Measurements from ENCODE around the gene ZBTB14. TPM values are rescaled to one million over a fixed set of nuclear protein-coding genes. Genes with fewer than 3 reads are reported as not detected.

The ZBTB14 gene
- total RNA-seq, 2 experiments from 2014 or later: 19.3 to 19.6 TPM

- Mint-ChIP-seq H3K27ac (no peak overlapping the region), H3K4me1 (ENCODE audit: low read depth) (peaks cover 19% of the 10 kb centered on the region), H3K27me3 (no peaks in the 10 kb centered on the region), H3K4me3 (no peak overlapping the region), H3K36me3 (peaks cover 12% of the 10 kb centered on the region), H3K9me3 (peaks cover 5% of the 10 kb centered on the region)
- CTCF ChIA-PET: no interaction called here
- DNase-seq: no peak
- POLR2A ChIA-PET: interaction anchor here (1.0 kb wide), 1 partner anchor 47 kb away, joined by 3 read pairs; no protein-coding TSS in a partner anchor
- intact Hi-C loops (cut with micrococcal nuclease): no loop called here
Observed at GRCh38 chr18:5285326-5285725, 10.2 kb downstream of the ZBTB14 start.

DNA sequence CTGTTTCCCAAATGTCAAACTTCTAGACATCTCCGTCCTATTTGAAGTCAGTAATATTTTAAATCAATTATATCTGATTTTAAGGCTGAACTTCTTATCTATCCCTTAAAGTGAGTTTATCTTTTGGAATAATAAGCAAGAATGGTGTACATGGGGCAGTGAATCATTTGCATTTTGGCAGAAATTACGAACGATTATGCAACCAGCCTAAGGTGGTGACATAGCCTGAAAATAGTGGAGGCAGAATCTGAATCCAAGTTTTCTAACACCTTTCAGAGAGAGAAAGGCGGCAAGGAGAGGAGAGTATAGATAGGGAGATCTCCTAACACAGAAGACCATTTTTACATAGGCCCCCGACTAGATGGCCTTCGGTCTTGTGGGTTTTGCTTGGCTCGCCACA lies 10.7 kb downstream of the ZBTB14 start:
- Mint-ChIP-seq H3K4me3 (no peak overlapping the region), H3K27ac (no peak overlapping the region), H3K4me1 (ENCODE audit: low read depth) (peaks cover 17% of the 10 kb centered on the region), H3K36me3 (peaks cover 11% of the 10 kb centered on the region), H3K9me3 (peaks cover 8% of the 10 kb centered on the region), H3K27me3 (no peaks in the 10 kb centered on the region)
- POLR2A ChIA-PET: interaction anchor here (1.0 kb wide), 1 partner anchor 47 kb away, joined by 3 read pairs; no protein-coding TSS in a partner anchor
- CTCF ChIA-PET: no interaction called here
- DNase-seq: no peak
- intact Hi-C loops (cut with micrococcal nuclease): no loop called here

DNA sequence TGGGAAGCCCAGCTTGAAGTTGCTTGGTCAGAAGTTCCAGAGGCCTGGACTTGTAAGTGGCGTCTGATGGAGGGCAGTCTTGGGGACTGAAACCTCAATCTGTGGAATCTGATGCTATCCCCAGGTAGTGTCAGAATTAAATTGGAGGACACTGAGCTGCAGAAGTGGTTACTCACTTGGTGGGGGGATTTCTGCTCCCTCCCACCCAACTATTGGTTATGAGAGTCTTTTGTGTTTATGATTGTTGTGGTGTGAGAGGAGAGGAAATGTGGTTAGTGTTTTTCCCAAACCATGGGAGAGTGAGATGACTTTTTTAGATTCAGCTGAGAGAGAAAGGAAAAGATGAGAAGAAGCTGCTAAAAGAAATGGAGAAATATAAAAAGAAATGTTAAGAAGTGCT lies 12.8 kb downstream of the ZBTB14 start:
- intact Hi-C loops (cut with micrococcal nuclease): no loop called here
- no peak overlapping the region for H3K4me3 Mint-ChIP-seq
- peaks cover 9% of the 10 kb centered on the region for H3K36me3 Mint-ChIP-seq
- peaks cover 20% of the 10 kb centered on the region for H3K9me3 Mint-ChIP-seq
- no peaks in the 10 kb centered on the region for H3K27me3 Mint-ChIP-seq
- no peak for DNase-seq
- ChIA-PET CTCF (no interaction called here), POLR2A (interaction anchor here (0.9 to 1.0 kb wide), 2 partner anchors 12 to 45 kb away, joined by 3 read pairs; partner anchors contain the start of gene ZBTB14)
- H3K4me1 Mint-ChIP-seq (ENCODE audit: low read depth): peaks cover 10% of the 10 kb centered on the region
- no peak overlapping the region for H3K27ac Mint-ChIP-seq

DNA sequence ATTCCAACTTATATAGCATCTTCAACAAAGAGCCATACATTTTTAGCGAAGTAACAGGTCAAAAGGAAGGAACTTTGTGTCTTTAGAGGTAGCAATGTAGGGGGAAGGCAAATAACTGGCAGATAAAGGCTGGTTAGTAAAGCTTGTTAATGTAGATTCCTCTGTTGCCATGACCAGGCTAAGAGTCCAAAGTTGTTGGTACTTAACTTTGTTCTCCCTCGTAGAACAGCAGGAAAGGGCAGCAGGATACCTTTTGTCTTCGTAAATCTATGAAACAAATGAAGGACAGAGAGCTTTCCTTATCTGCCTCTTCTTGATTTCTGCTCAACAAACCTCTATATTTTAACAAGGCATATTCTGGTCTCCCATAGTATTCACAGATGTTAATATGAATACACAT lies 18.6 kb downstream of the ZBTB14 start:
- DNase-seq: no peak
- peaks cover 1% of the 10 kb centered on the region for H3K27me3 Mint-ChIP-seq
- ChIA-PET CTCF (no interaction called here), POLR2A (no interaction called here)
- H3K27ac Mint-ChIP-seq: no peak overlapping the region
- H3K9me3 Mint-ChIP-seq: peaks cover 24% of the 10 kb centered on the region
- intact Hi-C loops (cut with micrococcal nuclease): no loop called here
- H3K36me3 Mint-ChIP-seq: peaks cover 9% of the 10 kb centered on the region
- no peaks in the 10 kb centered on the region for H3K4me1 Mint-ChIP-seq (ENCODE audit: low read depth)
- H3K4me3 Mint-ChIP-seq: no peak overlapping the region

DNA sequence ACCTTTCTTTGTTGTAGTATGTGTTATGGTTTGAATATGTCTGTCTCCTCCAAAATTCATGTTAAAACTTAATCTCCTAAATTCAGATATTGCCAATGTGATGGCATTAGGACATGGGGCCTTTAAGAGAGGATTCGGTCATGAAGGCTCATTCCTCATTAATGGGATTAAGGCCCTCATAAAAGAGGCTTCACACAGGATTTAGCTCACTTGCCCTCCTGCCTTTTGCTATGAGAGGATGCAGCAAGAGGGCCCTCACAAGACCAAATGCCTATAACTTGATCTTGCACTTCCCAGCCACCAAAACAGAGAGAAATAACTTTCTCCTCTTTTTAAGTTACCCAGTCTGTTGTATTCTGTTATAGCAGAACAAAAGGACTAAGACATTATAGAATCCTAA lies 19.7 kb downstream of the ZBTB14 start:
- H3K4me1 Mint-ChIP-seq (ENCODE audit: low read depth): no peaks in the 10 kb centered on the region
- H3K27me3 Mint-ChIP-seq: peaks cover 1% of the 10 kb centered on the region
- DNase-seq: no peak
- peaks cover 30% of the 10 kb centered on the region for H3K9me3 Mint-ChIP-seq
- intact Hi-C loops (cut with micrococcal nuclease): no loop called here
- POLR2A ChIA-PET: no interaction called here
- no peak overlapping the region for H3K27ac Mint-ChIP-seq
- H3K4me3 Mint-ChIP-seq: no peak overlapping the region
- H3K36me3 Mint-ChIP-seq: peaks cover 9% of the 10 kb centered on the region
- CTCF ChIA-PET: no interaction called here

- Mint-ChIP-seq H3K9me3 (peaks cover 42% of the 10 kb centered on the region), H3K4me1 (ENCODE audit: low read depth) (no peaks in the 10 kb centered on the region), H3K36me3 (peaks cover 5% of the 10 kb centered on the region), H3K27me3 (peaks cover 4% of the 10 kb centered on the region), H3K27ac (no peak overlapping the region), H3K4me3 (no peak overlapping the region)
- DNase-seq: no peak
- POLR2A ChIA-PET: no interaction called here
- CTCF ChIA-PET: no interaction called here
- intact Hi-C loops (cut with micrococcal nuclease): no loop called here
Observed at GRCh38 chr18:5268874-5269273, 26.7 kb downstream of the ZBTB14 start.

- Mint-ChIP-seq H3K27me3 (peaks cover 11% of the 10 kb centered on the region), H3K4me1 (ENCODE audit: low read depth) (no peaks in the 10 kb centered on the region), H3K9me3 (peaks cover 45% of the 10 kb centered on the region), H3K27ac (no peak overlapping the region), H3K36me3 (peaks cover 5% of the 10 kb centered on the region), H3K4me3 (no peak overlapping the region)
- no peak for DNase-seq
- intact Hi-C loops (cut with micrococcal nuclease): no loop called here
- ChIA-PET CTCF (no interaction called here), POLR2A (no interaction called here)
Observed at GRCh38 chr18:5266721-5267120, 28.8 kb downstream of the ZBTB14 start.

- ChIA-PET CTCF (no interaction called here), POLR2A (no interaction called here)
- Mint-ChIP-seq H3K9me3 (no peaks in the 10 kb centered on the region), H3K27me3 (peaks cover 1% of the 10 kb centered on the region), H3K4me3 (no peak overlapping the region), H3K4me1 (ENCODE audit: low read depth) (no peaks in the 10 kb centered on the region), H3K36me3 (no peaks in the 10 kb centered on the region), H3K27ac (no peak overlapping the region)
- intact Hi-C loops (cut with micrococcal nuclease): no loop called here
- DNase-seq: no peak
Observed at GRCh38 chr18:5253910-5254309, 41.6 kb downstream of the ZBTB14 start.

- Mint-ChIP-seq H3K27me3 (peaks cover 1% of the 10 kb centered on the region), H3K4me1 (ENCODE audit: low read depth) (no peaks in the 10 kb centered on the region), H3K9me3 (no peaks in the 10 kb centered on the region), H3K36me3 (peaks cover 7% of the 10 kb centered on the region), H3K27ac (no peak overlapping the region), H3K4me3 (no peak overlapping the region)
- ChIA-PET POLR2A (no interaction called here), CTCF (no interaction called here)
- no peak for DNase-seq
- intact Hi-C loops (cut with micrococcal nuclease): no loop called here
Observed at GRCh38 chr18:5251117-5251516, 44.4 kb downstream of the ZBTB14 start.

DNA sequence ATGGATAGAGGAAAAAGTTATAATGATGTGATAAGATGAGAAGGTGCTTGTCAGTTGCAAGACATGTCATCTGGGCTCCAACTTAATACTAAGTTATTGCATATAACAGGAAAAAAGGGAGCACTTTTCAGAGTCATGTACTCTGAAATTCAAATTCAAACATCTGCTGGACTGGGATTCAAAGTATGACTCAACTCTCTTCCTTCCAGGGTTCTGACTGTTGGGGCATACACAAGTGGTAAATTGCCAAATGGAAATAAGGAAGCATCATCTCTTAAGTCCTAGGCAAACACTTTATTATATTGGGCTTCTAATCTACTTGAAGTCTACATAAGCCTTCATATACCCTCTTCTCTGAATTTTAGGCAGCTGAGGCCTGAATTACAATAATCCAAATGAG lies 44.9 kb downstream of the ZBTB14 start:
- Mint-ChIP-seq H3K9me3 (no peaks in the 10 kb centered on the region), H3K36me3 (peaks cover 9% of the 10 kb centered on the region), H3K27ac (no peak overlapping the region), H3K4me1 (ENCODE audit: low read depth) (no peaks in the 10 kb centered on the region), H3K4me3 (no peak overlapping the region), H3K27me3 (peaks cover 1% of the 10 kb centered on the region)
- intact Hi-C loops (cut with micrococcal nuclease): no loop called here
- POLR2A ChIA-PET: no interaction called here
- CTCF ChIA-PET: no interaction called here
- no peak for DNase-seq

DNA sequence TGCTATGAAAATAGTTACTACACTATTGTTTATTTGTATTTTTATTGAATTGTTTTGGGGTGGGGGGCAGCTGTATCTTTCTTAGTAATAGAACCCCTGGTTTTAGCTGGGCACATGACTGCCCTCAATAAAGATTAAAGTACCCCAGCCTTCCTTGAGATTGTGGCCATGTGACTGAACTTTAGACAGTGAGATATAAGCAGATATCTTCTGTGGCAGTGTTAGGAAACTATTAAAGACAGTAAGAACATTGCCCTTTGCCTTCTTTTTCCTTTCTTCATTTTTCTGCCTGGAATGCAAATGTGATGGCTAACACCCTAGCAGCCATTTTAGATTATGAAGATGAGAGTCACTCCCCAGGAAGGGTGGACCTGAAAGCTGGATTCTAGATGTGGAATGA lies 50.6 kb downstream of the ZBTB14 start:
- H3K9me3 Mint-ChIP-seq: no peaks in the 10 kb centered on the region
- no peak overlapping the region for H3K4me3 Mint-ChIP-seq
- CTCF ChIA-PET: no interaction called here
- H3K4me1 Mint-ChIP-seq (ENCODE audit: low read depth): peaks cover 20% of the 10 kb centered on the region
- H3K27ac Mint-ChIP-seq: no peak overlapping the region
- POLR2A ChIA-PET: interaction anchor here (1.4 kb wide), 1 partner anchor 8 kb away, joined by 6 read pairs; no protein-coding TSS in a partner anchor
- H3K27me3 Mint-ChIP-seq: no peaks in the 10 kb centered on the region
- intact Hi-C loops (cut with micrococcal nuclease): no loop called here
- no peak for DNase-seq
- H3K36me3 Mint-ChIP-seq: peaks cover 49% of the 10 kb centered on the region

- H3K27me3 Mint-ChIP-seq: no peaks in the 10 kb centered on the region
- intact Hi-C loops (cut with micrococcal nuclease): no loop called here
- POLR2A ChIA-PET: no interaction called here
Observed at GRCh38 chr18:5239447-5239846, 56.1 kb downstream of the ZBTB14 start.

More at GRCh38 chr18:5239447-5239846, 56.1 kb downstream of the ZBTB14 start:
- Mint-ChIP-seq H3K36me3 (peaks cover 46% of the 10 kb centered on the region), H3K9me3 (no peaks in the 10 kb centered on the region), H3K4me1 (ENCODE audit: low read depth) (peaks cover 27% of the 10 kb centered on the region), H3K27ac (no peak overlapping the region), H3K4me3 (peak overlapping the region; percentile 63)
- no peak for DNase-seq
- CTCF ChIA-PET: no interaction called here
